Mucosa of stomach (tissue), 1 donor: ENCODE measurements around the gene ARHGAP22.

ENCODE experiments used
- H3K27me3 ChIP-seq: one replicate; pipeline ENCODE4 v1.7.0; 2013; ENCODE audit warnings: mild to moderate bottlenecking, low read length; ENCODE audit not compliant: control insufficient read depth, insufficient read depth
- H3K36me3 ChIP-seq: one replicate; pipeline ENCODE4 v1.7.0; 2013; ENCODE audit warnings: low read length; ENCODE audit not compliant: control insufficient read depth, insufficient read depth
- H3K4me1 ChIP-seq: one replicate; pipeline ENCODE4 v1.7.0; 2013; ENCODE audit warnings: mild to moderate bottlenecking, low read length; ENCODE audit not compliant: control insufficient read depth, insufficient read depth
- H3K4me3 ChIP-seq: one replicate; pipeline ENCODE4 v1.7.0; 2013; ENCODE audit warnings: low read length
- H3K9ac ChIP-seq: one replicate; pipeline ENCODE4 v1.7.0; 2013; ENCODE audit warnings: mild to moderate bottlenecking, low read length, moderate library complexity
- H3K9me3 ChIP-seq: one replicate; pipeline ENCODE4 v1.7.0; 2013; ENCODE audit warnings: mild to moderate bottlenecking, low read length, moderate library complexity; ENCODE audit not compliant: control insufficient read depth
- donor health status: Pancreatic carcinoma.

Gene ARHGAP22

DNA sequence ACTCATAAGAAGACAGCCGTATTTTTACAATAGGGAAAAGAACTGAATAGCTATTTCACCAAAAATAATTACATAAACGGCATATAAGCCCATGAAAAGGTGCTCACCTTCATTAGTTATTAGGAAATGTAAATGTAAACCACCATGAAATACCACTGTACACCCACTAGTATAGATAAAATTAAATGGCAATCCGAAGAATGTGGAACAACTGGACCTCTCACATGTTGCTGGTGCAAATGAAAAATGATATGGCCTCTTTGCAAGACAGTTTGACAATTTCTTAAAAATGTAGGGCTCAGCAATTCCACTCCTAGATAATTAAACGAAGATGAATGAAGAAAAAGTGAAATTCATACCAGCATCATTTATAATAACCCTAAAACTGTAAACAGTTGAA lies 206.6 kb downstream of the ARHGAP22 start:
- no peaks in the 10 kb centered on the region for H3K4me1 ChIP-seq
- H3K27me3 ChIP-seq: no peaks in the 10 kb centered on the region
- no peaks in the 10 kb centered on the region for H3K9me3 ChIP-seq
- no peak overlapping the region for H3K4me3 ChIP-seq
- H3K9ac ChIP-seq: no peak overlapping the region
- H3K36me3 ChIP-seq: no peaks in the 10 kb centered on the region
